Measurements from ENCODE around the gene FOLR2.

DNA sequence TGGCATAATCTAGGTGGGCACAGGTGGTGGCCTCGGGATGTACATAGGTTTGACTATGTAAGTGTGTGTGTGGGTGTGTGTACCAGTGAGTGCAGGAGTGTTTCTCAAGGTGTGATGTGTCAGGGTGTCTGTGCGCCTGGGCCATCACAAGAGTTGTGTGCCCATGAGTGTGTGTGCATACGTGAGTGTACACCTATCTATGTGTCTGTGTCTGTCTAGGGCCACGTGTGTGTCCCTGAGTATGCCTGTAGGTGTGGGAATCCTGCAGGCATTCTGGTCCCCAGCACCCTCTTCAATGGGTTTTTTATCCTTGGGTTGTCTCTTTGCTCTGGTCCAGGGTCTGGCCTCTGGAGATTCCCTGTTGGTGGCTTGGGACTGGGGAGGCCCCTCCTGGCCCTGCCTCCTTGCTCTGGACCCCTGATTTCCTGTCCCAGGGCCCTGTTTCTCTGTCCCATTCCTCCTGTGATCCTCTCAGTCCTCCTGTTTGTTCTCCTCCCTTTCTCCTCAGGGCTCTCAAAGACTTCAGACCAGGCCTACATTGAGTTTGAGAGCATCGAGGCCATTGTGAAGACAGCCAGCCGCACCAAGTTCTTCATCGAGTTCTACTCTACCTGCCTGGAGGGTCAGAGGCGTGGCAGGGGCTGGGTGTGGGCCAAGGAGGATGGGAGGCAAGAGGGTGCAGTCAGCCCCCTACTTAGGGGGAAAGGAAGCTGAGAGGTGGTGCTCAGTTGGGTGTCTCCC lies 17.3 kb downstream of the FOLR2 start:
- TF ChIP-seq, protein P1, sequence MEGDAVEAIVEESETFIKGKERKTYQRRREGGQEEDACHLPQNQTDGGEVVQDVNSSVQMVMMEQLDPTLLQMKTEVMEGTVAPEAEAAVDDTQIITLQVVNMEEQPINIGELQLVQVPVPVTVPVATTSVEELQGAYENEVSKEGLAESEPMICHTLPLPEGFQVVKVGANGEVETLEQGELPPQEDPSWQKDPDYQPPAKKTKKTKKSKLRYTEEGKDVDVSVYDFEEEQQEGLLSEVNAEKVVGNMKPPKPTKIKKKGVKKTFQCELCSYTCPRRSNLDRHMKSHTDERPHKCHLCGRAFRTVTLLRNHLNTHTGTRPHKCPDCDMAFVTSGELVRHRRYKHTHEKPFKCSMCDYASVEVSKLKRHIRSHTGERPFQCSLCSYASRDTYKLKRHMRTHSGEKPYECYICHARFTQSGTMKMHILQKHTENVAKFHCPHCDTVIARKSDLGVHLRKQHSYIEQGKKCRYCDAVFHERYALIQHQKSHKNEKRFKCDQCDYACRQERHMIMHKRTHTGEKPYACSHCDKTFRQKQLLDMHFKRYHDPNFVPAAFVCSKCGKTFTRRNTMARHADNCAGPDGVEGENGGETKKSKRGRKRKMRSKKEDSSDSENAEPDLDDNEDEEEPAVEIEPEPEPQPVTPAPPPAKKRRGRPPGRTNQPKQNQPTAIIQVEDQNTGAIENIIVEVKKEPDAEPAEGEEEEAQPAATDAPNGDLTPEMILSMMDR (IDR thresholded peaks at IDR 0.05), result no peak
- no peak for TF ChIP-seq POLR2AphosphoS5 (IDR thresholded peaks at IDR 0.05; ENCODE audit: insufficient read depth in 1 of 2, low read depth in 1 of 2)
- TF ChIP-seq POLR2A (IDR thresholded peaks at IDR 0.05), result no peak
